ENCODE measurements around the gene NFATC2. TPM values are rescaled to one million over a fixed set of nuclear protein-coding genes. Genes with fewer than 3 reads are reported as not detected.

The NFATC2 gene
- total RNA-seq, 1 donor, result 0.36 TPM

DNA sequence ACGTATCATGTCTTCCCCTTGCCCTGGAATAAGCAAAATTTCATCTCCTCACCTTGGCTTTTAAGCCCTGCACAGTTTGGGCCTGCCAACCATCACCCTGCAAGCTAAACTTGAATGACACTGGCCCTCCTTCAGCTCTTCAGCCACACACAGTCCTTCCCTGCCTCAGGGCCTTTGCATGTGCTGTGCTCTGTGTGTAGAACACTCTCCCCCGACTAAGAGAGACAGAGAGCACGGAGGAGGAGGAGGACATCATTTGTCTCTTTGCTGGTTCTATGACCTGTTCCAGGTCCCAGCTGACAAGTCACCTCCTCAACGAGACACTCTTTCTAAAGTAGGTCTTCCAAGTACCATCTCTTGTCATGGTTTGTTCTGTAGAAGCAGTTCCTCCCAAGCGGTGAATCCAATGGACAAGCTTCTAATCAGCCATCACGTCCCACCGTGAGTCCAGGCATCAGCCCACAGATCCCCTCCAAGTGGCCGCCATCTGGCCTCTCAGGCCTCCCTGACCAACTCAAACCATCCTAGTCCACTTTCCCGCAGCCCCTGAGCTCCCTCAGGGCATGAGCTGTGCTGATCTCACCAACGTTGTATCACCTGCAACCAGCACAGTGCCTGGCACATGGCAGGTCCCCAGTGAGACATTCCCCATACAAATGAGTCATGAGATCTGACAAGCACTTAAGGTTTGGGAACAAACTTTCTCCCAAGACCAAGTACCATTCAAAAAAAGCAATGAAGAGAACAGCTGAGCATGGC, 30.5 kb downstream of the NFATC2 start:
- TF ChIP-seq, protein P1, sequence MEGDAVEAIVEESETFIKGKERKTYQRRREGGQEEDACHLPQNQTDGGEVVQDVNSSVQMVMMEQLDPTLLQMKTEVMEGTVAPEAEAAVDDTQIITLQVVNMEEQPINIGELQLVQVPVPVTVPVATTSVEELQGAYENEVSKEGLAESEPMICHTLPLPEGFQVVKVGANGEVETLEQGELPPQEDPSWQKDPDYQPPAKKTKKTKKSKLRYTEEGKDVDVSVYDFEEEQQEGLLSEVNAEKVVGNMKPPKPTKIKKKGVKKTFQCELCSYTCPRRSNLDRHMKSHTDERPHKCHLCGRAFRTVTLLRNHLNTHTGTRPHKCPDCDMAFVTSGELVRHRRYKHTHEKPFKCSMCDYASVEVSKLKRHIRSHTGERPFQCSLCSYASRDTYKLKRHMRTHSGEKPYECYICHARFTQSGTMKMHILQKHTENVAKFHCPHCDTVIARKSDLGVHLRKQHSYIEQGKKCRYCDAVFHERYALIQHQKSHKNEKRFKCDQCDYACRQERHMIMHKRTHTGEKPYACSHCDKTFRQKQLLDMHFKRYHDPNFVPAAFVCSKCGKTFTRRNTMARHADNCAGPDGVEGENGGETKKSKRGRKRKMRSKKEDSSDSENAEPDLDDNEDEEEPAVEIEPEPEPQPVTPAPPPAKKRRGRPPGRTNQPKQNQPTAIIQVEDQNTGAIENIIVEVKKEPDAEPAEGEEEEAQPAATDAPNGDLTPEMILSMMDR (IDR thresholded peaks at IDR 0.05; ENCODE audit: extremely low read depth, low read depth, low read length), result no peak
- Histone ChIP-seq H4K20me1 (ENCODE audit: insufficient read depth, low read length) (no peaks in the 10 kb centered on the region), H2AFZ (ENCODE audit: low read length) (no peak overlapping the region), H3K4me1 (ENCODE audit: insufficient read depth, low read length) (no peaks in the 10 kb centered on the region), H3K27ac (ENCODE audit: low read depth, low read length) (no peak overlapping the region), H3K9me3 (ENCODE audit: low read depth, low read length) (no peaks in the 10 kb centered on the region), H3K27me3 (ENCODE audit: insufficient read depth, low read length) (peaks cover 2% of the 10 kb centered on the region), H3K79me2 (ENCODE audit: insufficient read depth, low read length) (no peaks in the 10 kb centered on the region), H3K36me3 (ENCODE audit: insufficient read depth, low read length) (no peaks in the 10 kb centered on the region), H3K4me3 (ENCODE audit: insufficient read depth, low read length) (no peak overlapping the region), H3K4me2 (ENCODE audit: insufficient read depth, low read length) (no peak overlapping the region)
- DNase-seq (ENCODE audit: insufficient read length, low spot score, missing footprints), result no peak

DNA sequence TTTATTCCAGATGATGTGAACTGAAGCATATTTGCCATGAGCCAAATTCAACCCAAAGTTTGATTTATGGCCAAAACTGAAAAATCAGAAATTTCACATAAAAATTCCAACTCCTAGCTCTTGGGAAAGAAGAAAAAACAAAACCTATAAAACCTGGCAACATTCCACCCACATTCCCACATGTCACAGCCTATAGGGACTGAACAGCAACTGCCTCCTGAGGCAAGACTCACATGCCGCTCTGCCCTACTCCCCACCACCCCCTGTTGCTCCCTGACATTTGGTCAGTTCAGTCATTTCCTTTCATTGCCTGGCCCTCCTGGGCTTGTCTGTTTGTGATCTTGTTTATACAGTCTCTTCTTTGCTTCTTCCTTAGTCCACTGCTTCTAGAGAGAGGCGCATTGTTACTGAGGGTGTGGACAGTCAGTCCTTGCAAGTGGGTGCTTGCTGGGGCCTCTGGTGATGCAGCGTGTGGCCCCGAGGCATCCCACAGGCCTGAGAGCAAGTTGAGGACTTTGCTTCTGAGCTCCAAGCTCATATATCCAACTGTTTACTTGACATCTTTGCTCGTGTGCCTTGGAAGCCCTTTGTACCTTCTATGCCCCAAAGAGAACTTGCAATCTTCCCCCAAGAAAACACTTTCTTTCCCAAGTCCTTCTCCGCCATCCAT, 31.4 kb downstream of the NFATC2 start:
- Histone ChIP-seq H3K4me1 (ENCODE audit: insufficient read depth, low read length) (no peaks in the 10 kb centered on the region), H3K27ac (ENCODE audit: low read depth, low read length) (no peak overlapping the region), H3K27me3 (ENCODE audit: insufficient read depth, low read length) (peaks cover 2% of the 10 kb centered on the region), H3K4me2 (ENCODE audit: insufficient read depth, low read length) (no peak overlapping the region), H3K36me3 (ENCODE audit: insufficient read depth, low read length) (no peaks in the 10 kb centered on the region), H3K79me2 (ENCODE audit: insufficient read depth, low read length) (no peaks in the 10 kb centered on the region), H3K9me3 (ENCODE audit: low read depth, low read length) (no peaks in the 10 kb centered on the region), H3K4me3 (ENCODE audit: insufficient read depth, low read length) (no peak overlapping the region), H4K20me1 (ENCODE audit: insufficient read depth, low read length) (no peaks in the 10 kb centered on the region), H2AFZ (ENCODE audit: low read length) (no peak overlapping the region)
- DNase-seq (ENCODE audit: insufficient read length, low spot score, missing footprints), result no peak
- TF ChIP-seq, protein P1 (IDR thresholded peaks at IDR 0.05; ENCODE audit: extremely low read depth, low read depth, low read length), result no peak

DNA sequence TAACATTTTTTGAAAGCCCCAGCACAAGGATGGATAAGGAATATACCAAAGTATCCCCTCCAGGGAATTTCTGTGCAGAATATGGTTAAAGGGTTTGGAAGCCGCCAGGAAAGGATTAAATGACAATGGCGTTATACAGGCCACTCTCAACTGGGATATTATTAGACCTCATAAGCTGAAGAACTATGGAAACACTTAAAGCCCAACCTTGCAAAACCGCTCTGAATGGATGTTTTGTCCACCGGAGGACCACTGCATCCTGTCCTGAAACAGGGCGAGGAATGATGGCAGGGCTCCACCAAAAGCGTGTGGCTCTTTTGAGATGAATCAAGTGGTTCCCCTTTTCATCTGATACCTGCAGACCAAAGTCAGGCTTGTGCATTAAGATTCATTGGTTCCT, 32.4 kb downstream of the NFATC2 start:
- Histone ChIP-seq H3K4me3 (ENCODE audit: insufficient read depth, low read length) (no peak overlapping the region), H2AFZ (ENCODE audit: low read length) (no peak overlapping the region), H3K4me1 (ENCODE audit: insufficient read depth, low read length) (no peaks in the 10 kb centered on the region), H3K9me3 (ENCODE audit: low read depth, low read length) (no peaks in the 10 kb centered on the region), H3K79me2 (ENCODE audit: insufficient read depth, low read length) (no peaks in the 10 kb centered on the region), H4K20me1 (ENCODE audit: insufficient read depth, low read length) (no peaks in the 10 kb centered on the region), H3K27ac (ENCODE audit: low read depth, low read length) (no peak overlapping the region), H3K36me3 (ENCODE audit: insufficient read depth, low read length) (no peaks in the 10 kb centered on the region), H3K4me2 (ENCODE audit: insufficient read depth, low read length) (no peak overlapping the region), H3K27me3 (ENCODE audit: insufficient read depth, low read length) (peaks cover 2% of the 10 kb centered on the region)
- TF ChIP-seq, protein P1 (IDR thresholded peaks at IDR 0.05; ENCODE audit: extremely low read depth, low read depth, low read length), result no peak
- DNase-seq (ENCODE audit: insufficient read length, low spot score, missing footprints), result no peak

DNA sequence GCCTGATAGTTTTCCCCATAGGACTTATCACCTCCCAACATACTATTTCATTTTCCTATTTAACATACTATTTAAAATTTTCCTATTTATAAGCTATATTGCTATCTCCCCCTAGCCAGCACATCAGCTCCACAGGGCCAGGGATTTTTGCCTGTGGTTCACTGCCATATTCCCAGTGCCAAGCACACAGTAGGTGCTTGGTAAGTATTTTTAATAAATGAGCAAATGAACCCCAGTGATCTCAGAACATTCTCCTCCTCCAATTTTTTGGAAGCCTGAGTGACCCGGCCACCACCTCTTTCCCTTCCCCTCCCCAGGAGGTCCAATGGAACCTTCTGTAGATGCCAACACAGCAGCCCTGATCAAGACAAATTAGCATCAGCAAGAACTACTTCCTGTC, 33.3 kb downstream of the NFATC2 start:
- TF ChIP-seq, protein P1 (IDR thresholded peaks at IDR 0.05; ENCODE audit: extremely low read depth, low read depth, low read length), result no peak
- no peaks in the 10 kb centered on the region for H3K79me2 ChIP-seq (ENCODE audit: insufficient read depth, low read length)
- H3K4me2 ChIP-seq (ENCODE audit: insufficient read depth, low read length), result no peak overlapping the region
- DNase-seq (ENCODE audit: insufficient read length, low spot score, missing footprints), result no peak
- H2AFZ ChIP-seq (ENCODE audit: low read length), result no peak overlapping the region
- no peak overlapping the region for H3K27ac ChIP-seq (ENCODE audit: low read depth, low read length)
- H3K27me3 ChIP-seq (ENCODE audit: insufficient read depth, low read length), result peaks cover 2% of the 10 kb centered on the region
- no peaks in the 10 kb centered on the region for H3K36me3 ChIP-seq (ENCODE audit: insufficient read depth, low read length)
- no peaks in the 10 kb centered on the region for H3K9me3 ChIP-seq (ENCODE audit: low read depth, low read length)
- H3K4me3 ChIP-seq (ENCODE audit: insufficient read depth, low read length), result no peak overlapping the region
- no peaks in the 10 kb centered on the region for H4K20me1 ChIP-seq (ENCODE audit: insufficient read depth, low read length)
- no peaks in the 10 kb centered on the region for H3K4me1 ChIP-seq (ENCODE audit: insufficient read depth, low read length)
